Tibial artery (tissue), 4 donors: Measurements from ENCODE around the gene AKAP6.

Experiments
- DNase-seq, 2 donors: peaks; one replicate each; pipeline ENCODE4 v3.0.0-alpha.2; 2019
- H3K27ac ChIP-seq, 2 donors: fragments of 200-600 bp; sonication (generic) in 1 of 2; 1 replicate in 1 of 2; 2 replicates in 1 of 2; pipeline ENCODE4 v1.5.1; 2018 to 2019; ENCODE audit warnings: mild to moderate bottlenecking in 1 of 2
- H3K27me3 ChIP-seq, 2 donors: fragments of 200-600 bp; sonication (generic) in 1 of 2; one replicate each; pipeline versions ENCODE4 v1.5.1 to v1.6.0; 2016 to 2019
- H3K36me3 ChIP-seq, 3 donors: fragments of 200-600 bp; sonication (generic) in 2 of 3; one replicate each; pipeline ENCODE4 v1.5.1; 2016 to 2019; ENCODE audit warnings: mild to moderate bottlenecking in 2 of 3
- H3K4me1 ChIP-seq, 4 donors: fragments of 200-600 bp; sonication (generic) in 2 of 4; 1 replicate in 3 of 4; 2 replicates in 1 of 4; pipeline ENCODE4 v1.5.1; 2016 to 2019
- H3K4me3 ChIP-seq, 2 donors: fragments of 200-600 bp; sonication (generic) in 1 of 2; 1 replicate in 1 of 2; 2 replicates in 1 of 2; pipeline ENCODE4 v1.5.1; 2018 to 2019; ENCODE audit warnings: mild to moderate bottlenecking in 2 of 2
- H3K9me3 ChIP-seq, 3 donors: fragments of 200-600 bp; sonication (generic) in 1 of 3; one replicate each; pipeline ENCODE4 v1.5.1; 2016 to 2019
- intact Hi-C: fragments of 100-400 bp; cut with DNase I; formaldehyde crosslinking; loops from one replicate; pipeline ENCODE4 v1.15.0; 2023; ENCODE audit warnings: low total_unique reads
- TF ChIP-seq, protein P1 (sequence below), 2 experiments: fragments of 200-600 bp in 1 of 2; fragments of 450-650 bp in 1 of 2; IDR thresholded peaks; one replicate each; pipeline ENCODE4 v1.5.1; 2017 to 2019; ENCODE audit warnings: antibody characterized with exemption in 2 of 2, mild to moderate bottlenecking in 1 of 2, moderate library complexity in 1 of 2

AKAP6 gene

GRCh38 chr14:32311294-32312009 is 17.6 kb upstream of the AKAP6 start:
- Histone ChIP-seq H3K4me3 (no peak overlapping the region), H3K27me3 (no peaks in the 10 kb centered on the region), H3K36me3 (no peaks in the 10 kb centered on the region), H3K27ac (no peak overlapping the region), H3K9me3 (no peaks in the 10 kb centered on the region), H3K4me1 (peaks cover 0 to 11% (median 3%) of the 10 kb centered on the region in 4 donors)
- TF ChIP-seq, protein P1, sequence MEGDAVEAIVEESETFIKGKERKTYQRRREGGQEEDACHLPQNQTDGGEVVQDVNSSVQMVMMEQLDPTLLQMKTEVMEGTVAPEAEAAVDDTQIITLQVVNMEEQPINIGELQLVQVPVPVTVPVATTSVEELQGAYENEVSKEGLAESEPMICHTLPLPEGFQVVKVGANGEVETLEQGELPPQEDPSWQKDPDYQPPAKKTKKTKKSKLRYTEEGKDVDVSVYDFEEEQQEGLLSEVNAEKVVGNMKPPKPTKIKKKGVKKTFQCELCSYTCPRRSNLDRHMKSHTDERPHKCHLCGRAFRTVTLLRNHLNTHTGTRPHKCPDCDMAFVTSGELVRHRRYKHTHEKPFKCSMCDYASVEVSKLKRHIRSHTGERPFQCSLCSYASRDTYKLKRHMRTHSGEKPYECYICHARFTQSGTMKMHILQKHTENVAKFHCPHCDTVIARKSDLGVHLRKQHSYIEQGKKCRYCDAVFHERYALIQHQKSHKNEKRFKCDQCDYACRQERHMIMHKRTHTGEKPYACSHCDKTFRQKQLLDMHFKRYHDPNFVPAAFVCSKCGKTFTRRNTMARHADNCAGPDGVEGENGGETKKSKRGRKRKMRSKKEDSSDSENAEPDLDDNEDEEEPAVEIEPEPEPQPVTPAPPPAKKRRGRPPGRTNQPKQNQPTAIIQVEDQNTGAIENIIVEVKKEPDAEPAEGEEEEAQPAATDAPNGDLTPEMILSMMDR (IDR thresholded peaks at IDR 0.05): no peak
- no peak for DNase-seq
- intact Hi-C loops: no loop called here

- Histone ChIP-seq H3K4me1 (peaks cover 0 to 11% (median 3%) of the 10 kb centered on the region in 4 donors), H3K27ac (no peak overlapping the region), H3K36me3 (no peaks in the 10 kb centered on the region), H3K27me3 (no peaks in the 10 kb centered on the region), H3K9me3 (no peaks in the 10 kb centered on the region), H3K4me3 (no peak overlapping the region)
- DNase-seq: no peak
- intact Hi-C loops: no loop called here
- TF ChIP-seq, protein P1 (IDR thresholded peaks at IDR 0.05): no peak
These were observed 17.1 kb upstream of the AKAP6 start for GRCh38 chr14:32312010-32312331.

GRCh38 chr14:32313844-32314376 is 15.2 kb upstream of the AKAP6 start:
- Histone ChIP-seq H3K27ac (no peak overlapping the region), H3K4me1 (peaks cover 0 to 7% (median 0%) of the 10 kb centered on the region in 4 donors), H3K4me3 (no peak overlapping the region), H3K27me3 (no peaks in the 10 kb centered on the region), H3K36me3 (no peaks in the 10 kb centered on the region), H3K9me3 (no peaks in the 10 kb centered on the region)
- TF ChIP-seq, protein P1 (IDR thresholded peaks at IDR 0.05): no peak
- no peak for DNase-seq
- intact Hi-C loops: no loop called here

GRCh38 chr14:32318087-32318795 is 10.9 kb upstream of the AKAP6 start:
- Histone ChIP-seq H3K27ac (no peak overlapping the region), H3K36me3 (no peaks in the 10 kb centered on the region), H3K4me1 (no peaks in the 10 kb centered on the region), H3K4me3 (no peak overlapping the region), H3K9me3 (no peaks in the 10 kb centered on the region), H3K27me3 (no peaks in the 10 kb centered on the region)
- intact Hi-C loops: no loop called here
- TF ChIP-seq, protein P1 (IDR thresholded peaks at IDR 0.05): no peak
- no peak for DNase-seq

DNA sequence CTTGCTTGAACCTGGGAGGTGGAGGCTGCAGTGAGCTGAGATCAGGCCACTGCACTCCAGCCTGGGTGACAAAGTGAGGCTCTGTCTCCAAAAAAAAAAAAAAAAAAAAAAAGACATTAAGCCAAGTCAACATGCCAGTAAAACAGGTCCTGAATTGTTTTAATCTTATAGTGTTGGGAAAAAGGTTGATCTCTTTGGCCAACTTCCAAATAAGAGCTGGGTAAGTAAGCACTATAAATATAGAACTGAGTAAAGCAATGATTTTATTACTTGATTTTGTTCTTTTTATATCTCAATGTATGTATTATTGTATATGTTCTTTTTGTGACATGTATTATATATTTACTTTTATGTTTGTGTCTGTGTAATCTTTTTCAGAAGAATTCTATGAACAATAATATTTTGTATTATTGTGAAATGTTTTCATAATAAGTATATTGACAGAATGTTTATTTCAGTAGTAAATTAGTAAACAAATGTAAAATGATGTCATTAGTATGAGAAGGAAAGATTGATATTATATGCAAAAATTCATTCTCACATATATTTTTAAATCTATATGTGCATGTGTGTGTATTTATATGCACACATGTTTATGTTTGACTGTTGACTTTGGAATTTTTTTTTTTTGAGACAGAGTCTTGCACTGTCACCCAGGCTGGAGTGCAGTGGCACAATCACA is 9.6 kb upstream of the AKAP6 start:
- intact Hi-C loops: no loop called here
- TF ChIP-seq, protein P1 (IDR thresholded peaks at IDR 0.05): no peak
- Histone ChIP-seq H3K4me3 (no peak overlapping the region), H3K9me3 (no peaks in the 10 kb centered on the region), H3K27ac (no peak overlapping the region), H3K36me3 (no peaks in the 10 kb centered on the region), H3K27me3 (no peaks in the 10 kb centered on the region), H3K4me1 (no peaks in the 10 kb centered on the region)
- no peak for DNase-seq
